Measurements from ENCODE around the gene EXOC6. TPM values are rescaled to one million over a fixed set of nuclear protein-coding genes. Genes with fewer than 3 reads are reported as not detected.

EXOC6 gene
- total RNA-seq, 1 donor from 2014 or later = 17.2 TPM

DNA sequence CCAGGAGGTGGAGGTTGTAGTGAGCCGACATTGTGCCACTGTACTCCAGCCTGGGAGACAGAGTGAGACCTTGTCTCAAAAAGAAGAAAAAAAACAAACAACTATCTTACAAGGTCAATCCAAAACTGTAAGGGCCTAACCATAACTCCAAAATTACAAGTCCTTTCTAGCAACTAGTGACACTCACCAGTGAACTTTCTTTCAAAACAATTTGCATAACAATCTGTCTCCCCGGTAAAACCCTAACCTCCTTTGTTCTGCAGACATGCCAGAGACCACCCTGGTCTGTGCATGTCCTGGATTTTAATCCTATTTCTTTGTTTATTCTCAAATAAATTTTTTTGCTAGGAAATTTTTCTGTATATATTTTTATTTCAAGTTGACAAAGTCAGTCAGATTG, 68.1 kb downstream of the EXOC6 start:
- intact Hi-C loops (cut with micrococcal nuclease) = no loop called here
- Histone ChIP-seq H3K4me3 (no peak overlapping the region), H3K36me3 (peaks cover 25% of the 10 kb centered on the region), H3K9me3 (replicated peaks) (peaks cover 13% of the 10 kb centered on the region), H3K27ac (replicated peaks) (no peak overlapping the region), H3K27me3 (ENCODE audit: low read depth) (no peaks in the 10 kb centered on the region), H3K4me1 (peaks cover 24% of the 10 kb centered on the region)
- TF ChIP-seq, protein P1, sequence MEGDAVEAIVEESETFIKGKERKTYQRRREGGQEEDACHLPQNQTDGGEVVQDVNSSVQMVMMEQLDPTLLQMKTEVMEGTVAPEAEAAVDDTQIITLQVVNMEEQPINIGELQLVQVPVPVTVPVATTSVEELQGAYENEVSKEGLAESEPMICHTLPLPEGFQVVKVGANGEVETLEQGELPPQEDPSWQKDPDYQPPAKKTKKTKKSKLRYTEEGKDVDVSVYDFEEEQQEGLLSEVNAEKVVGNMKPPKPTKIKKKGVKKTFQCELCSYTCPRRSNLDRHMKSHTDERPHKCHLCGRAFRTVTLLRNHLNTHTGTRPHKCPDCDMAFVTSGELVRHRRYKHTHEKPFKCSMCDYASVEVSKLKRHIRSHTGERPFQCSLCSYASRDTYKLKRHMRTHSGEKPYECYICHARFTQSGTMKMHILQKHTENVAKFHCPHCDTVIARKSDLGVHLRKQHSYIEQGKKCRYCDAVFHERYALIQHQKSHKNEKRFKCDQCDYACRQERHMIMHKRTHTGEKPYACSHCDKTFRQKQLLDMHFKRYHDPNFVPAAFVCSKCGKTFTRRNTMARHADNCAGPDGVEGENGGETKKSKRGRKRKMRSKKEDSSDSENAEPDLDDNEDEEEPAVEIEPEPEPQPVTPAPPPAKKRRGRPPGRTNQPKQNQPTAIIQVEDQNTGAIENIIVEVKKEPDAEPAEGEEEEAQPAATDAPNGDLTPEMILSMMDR (IDR thresholded peaks at IDR 0.05; ENCODE audit: borderline replicate concordance) = no peak
- no peak for DNase-seq

DNA sequence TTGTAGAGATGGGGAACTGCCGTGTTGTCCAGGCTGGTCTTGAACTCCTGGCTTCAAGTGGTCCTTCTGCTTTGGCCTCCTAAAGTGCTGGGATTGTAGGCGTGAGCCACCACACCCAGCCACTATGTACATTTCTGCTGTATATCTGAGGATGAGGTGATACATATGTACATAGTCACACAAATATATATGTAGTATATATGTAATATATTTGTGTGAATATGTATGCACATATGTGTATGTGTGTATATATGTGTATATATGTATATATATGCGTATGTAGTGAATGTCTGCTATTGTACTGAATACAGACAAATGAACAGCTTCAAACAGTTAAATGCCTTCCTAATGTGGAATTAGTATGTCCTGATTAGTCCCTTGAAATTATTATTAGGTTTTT, 70.3 kb downstream of the EXOC6 start:
- intact Hi-C loops (cut with micrococcal nuclease) = no loop called here
- Histone ChIP-seq H3K27me3 (ENCODE audit: low read depth) (no peaks in the 10 kb centered on the region), H3K27ac (replicated peaks) (no peak overlapping the region), H3K36me3 (peaks cover 35% of the 10 kb centered on the region), H3K4me1 (peaks cover 12% of the 10 kb centered on the region), H3K4me3 (no peak overlapping the region), H3K9me3 (replicated peaks) (peaks cover 15% of the 10 kb centered on the region)
- TF ChIP-seq, protein P1 (IDR thresholded peaks at IDR 0.05; ENCODE audit: borderline replicate concordance) = no peak
- no peak for DNase-seq

DNA sequence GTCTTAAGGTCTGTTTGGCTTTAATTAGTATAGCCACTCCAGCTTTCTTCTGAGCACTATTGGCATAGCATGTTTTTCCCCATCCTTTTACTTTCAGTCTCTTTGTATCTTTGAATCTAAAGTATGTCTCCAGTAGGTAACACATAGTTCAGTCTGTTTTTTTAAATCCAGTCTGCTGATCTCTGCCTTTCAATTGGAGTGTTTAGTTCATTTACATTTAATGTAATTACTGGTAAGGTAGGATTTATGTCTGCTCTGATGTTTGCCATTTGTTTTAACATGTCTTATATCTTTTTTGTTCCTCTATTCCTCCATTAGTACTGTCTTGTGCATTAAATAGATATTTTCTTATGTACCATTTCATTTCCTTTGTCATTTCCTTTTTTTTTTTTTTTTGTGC, 72.5 kb downstream of the EXOC6 start:
- TF ChIP-seq, protein P1 (IDR thresholded peaks at IDR 0.05; ENCODE audit: borderline replicate concordance) = no peak
- Histone ChIP-seq H3K4me3 (no peak overlapping the region), H3K27ac (replicated peaks) (no peak overlapping the region), H3K4me1 (no peaks in the 10 kb centered on the region), H3K9me3 (replicated peaks) (peaks cover 15% of the 10 kb centered on the region), H3K36me3 (peaks cover 31% of the 10 kb centered on the region), H3K27me3 (ENCODE audit: low read depth) (no peaks in the 10 kb centered on the region)
- intact Hi-C loops (cut with micrococcal nuclease) = no loop called here
- no peak for DNase-seq

DNA sequence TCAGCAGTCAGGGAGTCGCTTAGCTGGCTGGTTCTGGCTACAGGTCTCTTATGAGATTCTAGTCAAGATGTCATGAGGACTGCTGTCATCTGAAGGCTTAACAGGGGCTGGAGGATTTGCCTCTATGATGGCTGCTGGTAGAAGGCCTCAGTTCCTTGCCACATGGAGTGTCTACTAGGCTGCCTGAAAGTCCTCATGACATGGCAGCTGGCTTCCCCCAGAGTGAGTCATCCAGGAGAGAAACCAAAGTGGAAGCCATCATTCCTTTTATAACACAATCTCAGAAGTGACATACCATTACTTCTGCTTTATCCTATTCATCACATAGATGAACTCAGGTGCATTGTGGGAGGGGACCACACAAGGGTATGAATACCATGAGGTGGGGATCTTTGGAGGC, 75.1 kb downstream of the EXOC6 start:
- H3K27ac ChIP-seq (replicated peaks) = no peak overlapping the region
- peaks cover 33% of the 10 kb centered on the region for H3K36me3 ChIP-seq
- DNase-seq = no peak
- no peaks in the 10 kb centered on the region for H3K27me3 ChIP-seq (ENCODE audit: low read depth)
- peaks cover 15% of the 10 kb centered on the region for H3K9me3 ChIP-seq (replicated peaks)
- intact Hi-C loops (cut with micrococcal nuclease) = no loop called here
- H3K4me3 ChIP-seq = no peak overlapping the region
- H3K4me1 ChIP-seq = no peaks in the 10 kb centered on the region
- TF ChIP-seq, protein P1 (IDR thresholded peaks at IDR 0.05; ENCODE audit: borderline replicate concordance) = no peak

DNA sequence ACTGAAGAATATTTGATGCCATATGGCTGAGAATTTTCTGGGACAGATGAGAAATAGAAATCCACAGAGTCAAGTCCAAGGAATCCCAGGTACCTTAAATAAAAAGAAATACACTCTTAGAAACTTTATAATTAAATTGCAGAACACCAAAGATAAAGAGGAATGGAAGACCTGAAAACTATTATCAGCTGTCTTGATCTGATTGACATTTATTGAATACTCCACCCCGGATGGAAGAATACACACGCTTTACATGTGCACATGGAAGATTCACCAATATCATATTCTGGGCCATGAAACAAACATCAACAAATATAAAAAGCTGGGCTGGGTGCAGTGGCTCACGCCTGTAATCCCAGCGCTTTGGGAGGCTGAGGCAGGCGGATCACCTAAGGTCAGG, 81.6 kb downstream of the EXOC6 start:
- TF ChIP-seq, protein P1 (IDR thresholded peaks at IDR 0.05; ENCODE audit: borderline replicate concordance) = no peak
- peaks cover 38% of the 10 kb centered on the region for H3K36me3 ChIP-seq
- H3K27ac ChIP-seq (replicated peaks) = no peak overlapping the region
- intact Hi-C loops (cut with micrococcal nuclease) = no loop called here
- H3K27me3 ChIP-seq (ENCODE audit: low read depth) = no peaks in the 10 kb centered on the region
- H3K4me3 ChIP-seq = no peak overlapping the region
- DNase-seq = no peak
- H3K9me3 ChIP-seq (replicated peaks) = no peaks in the 10 kb centered on the region
- H3K4me1 ChIP-seq = no peaks in the 10 kb centered on the region

DNA sequence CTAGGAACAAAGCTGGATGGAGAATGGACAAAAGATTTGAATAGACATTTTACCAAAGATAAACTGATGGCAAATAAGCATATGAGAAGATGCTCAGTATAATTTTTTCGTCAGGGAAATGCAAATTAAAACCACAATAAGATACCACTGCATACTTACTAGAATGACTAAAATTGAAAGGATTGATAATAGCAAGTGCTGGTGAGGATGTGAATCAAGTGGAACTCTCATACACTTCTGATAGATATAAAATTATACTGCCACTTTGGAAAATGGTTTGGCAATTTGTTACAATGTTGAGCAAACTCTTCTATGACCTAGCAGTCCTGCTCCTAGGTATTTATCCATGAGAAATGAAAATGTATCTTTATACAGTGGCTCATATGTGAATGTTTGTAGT, 83.3 kb downstream of the EXOC6 start:
- H3K9me3 ChIP-seq (replicated peaks) = no peaks in the 10 kb centered on the region
- TF ChIP-seq, protein P1 (IDR thresholded peaks at IDR 0.05; ENCODE audit: borderline replicate concordance) = no peak
- no peaks in the 10 kb centered on the region for H3K27me3 ChIP-seq (ENCODE audit: low read depth)
- peaks cover 38% of the 10 kb centered on the region for H3K36me3 ChIP-seq
- intact Hi-C loops (cut with micrococcal nuclease) = no loop called here
- no peak for DNase-seq
- H3K27ac ChIP-seq (replicated peaks) = no peak overlapping the region
- no peak overlapping the region for H3K4me3 ChIP-seq
- H3K4me1 ChIP-seq = no peaks in the 10 kb centered on the region

Data from left ventricle myocardium inferior (tissue), 1 donor.